ENCODE data around the gene PVALB. TPM values are rescaled to one million over a fixed set of nuclear protein-coding genes. Genes with fewer than 3 reads are reported as not detected.

The PVALB gene
- total RNA-seq, 2 donors from 2014 or later = not detected

DNA sequence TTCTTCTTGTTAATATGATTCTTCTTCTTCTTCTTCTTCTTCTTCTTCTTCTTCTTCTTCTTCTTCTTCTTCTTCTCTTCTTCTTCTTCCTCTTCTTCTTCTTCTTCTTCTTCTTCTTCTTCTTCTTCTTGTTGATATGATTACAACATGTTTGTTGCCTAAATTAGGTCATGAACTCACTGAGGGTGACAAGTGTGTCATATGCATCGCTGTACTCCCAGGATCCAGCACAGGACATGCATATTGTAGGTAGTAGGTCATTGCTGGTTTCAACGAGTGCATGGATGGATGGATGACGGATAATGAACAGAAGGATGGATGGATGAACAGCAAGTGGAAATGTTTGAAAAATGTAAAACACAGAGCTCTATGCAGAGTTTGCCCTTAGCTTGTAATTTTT lies 14.9 kb upstream of the PVALB start:
- Histone ChIP-seq H3K36me3 (no peaks in the 10 kb centered on the region), H3K4me1 (no peaks in the 10 kb centered on the region), H3K27me3 (no peaks in the 10 kb centered on the region), H3K27ac (no peak overlapping the region), H3K4me3 (no peak overlapping the region), H3K9me3 (no peaks in the 10 kb centered on the region)
- DNase-seq (ENCODE audit: low spot score) = no peak
- TF ChIP-seq, protein P1, sequence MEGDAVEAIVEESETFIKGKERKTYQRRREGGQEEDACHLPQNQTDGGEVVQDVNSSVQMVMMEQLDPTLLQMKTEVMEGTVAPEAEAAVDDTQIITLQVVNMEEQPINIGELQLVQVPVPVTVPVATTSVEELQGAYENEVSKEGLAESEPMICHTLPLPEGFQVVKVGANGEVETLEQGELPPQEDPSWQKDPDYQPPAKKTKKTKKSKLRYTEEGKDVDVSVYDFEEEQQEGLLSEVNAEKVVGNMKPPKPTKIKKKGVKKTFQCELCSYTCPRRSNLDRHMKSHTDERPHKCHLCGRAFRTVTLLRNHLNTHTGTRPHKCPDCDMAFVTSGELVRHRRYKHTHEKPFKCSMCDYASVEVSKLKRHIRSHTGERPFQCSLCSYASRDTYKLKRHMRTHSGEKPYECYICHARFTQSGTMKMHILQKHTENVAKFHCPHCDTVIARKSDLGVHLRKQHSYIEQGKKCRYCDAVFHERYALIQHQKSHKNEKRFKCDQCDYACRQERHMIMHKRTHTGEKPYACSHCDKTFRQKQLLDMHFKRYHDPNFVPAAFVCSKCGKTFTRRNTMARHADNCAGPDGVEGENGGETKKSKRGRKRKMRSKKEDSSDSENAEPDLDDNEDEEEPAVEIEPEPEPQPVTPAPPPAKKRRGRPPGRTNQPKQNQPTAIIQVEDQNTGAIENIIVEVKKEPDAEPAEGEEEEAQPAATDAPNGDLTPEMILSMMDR (IDR thresholded peaks at IDR 0.05) = no peak

DNA sequence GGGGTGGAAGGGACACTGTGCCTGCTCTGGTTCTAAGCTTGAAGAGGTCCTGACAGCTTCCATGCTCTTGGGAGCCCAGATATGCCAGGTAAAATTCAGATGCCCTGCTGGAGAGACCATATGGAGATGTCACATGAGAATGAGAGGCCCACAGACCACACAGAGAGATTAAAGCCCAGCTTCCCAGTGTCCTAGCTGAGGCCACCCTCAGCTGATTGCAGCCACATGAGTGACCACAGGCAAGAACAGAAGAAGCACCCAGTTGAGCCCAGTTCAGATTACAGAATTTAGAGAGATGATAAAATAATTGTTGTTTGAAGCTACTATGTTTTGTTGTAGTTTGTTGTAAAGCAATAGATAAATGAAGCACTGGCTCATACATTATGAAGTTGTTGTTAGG lies 14.4 kb upstream of the PVALB start:
- TF ChIP-seq, protein P1 (IDR thresholded peaks at IDR 0.05) = no peak
- H3K27me3 ChIP-seq = no peaks in the 10 kb centered on the region
- no peaks in the 10 kb centered on the region for H3K9me3 ChIP-seq
- H3K27ac ChIP-seq = no peak overlapping the region
- H3K4me3 ChIP-seq = no peak overlapping the region
- H3K4me1 ChIP-seq = no peaks in the 10 kb centered on the region
- DNase-seq (ENCODE audit: low spot score) = no peak
- no peaks in the 10 kb centered on the region for H3K36me3 ChIP-seq

DNA sequence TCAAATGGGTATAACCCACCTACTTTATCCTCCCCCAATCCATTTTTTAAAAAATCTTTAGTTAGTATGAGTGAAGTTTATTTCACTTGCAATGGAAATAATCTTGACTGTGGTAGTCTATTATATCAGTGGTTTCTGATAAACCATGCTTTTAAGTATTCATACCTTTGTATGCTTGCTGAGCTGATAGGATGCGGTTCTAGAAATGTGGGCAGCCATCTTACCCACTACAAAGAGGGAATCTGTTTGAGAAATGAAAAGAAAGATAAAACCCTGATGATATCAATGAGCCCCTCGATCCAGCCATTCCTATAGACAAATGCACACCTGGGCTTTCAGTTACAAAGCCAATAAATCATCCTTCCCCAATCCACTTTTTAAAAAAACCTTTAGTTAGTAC lies 13.8 kb upstream of the PVALB start:
- no peaks in the 10 kb centered on the region for H3K9me3 ChIP-seq
- H3K27me3 ChIP-seq = no peaks in the 10 kb centered on the region
- H3K27ac ChIP-seq = no peak overlapping the region
- no peak overlapping the region for H3K4me3 ChIP-seq
- DNase-seq (ENCODE audit: low spot score) = no peak
- H3K4me1 ChIP-seq = no peaks in the 10 kb centered on the region
- no peaks in the 10 kb centered on the region for H3K36me3 ChIP-seq
- TF ChIP-seq, protein P1 (IDR thresholded peaks at IDR 0.05) = no peak

DNA sequence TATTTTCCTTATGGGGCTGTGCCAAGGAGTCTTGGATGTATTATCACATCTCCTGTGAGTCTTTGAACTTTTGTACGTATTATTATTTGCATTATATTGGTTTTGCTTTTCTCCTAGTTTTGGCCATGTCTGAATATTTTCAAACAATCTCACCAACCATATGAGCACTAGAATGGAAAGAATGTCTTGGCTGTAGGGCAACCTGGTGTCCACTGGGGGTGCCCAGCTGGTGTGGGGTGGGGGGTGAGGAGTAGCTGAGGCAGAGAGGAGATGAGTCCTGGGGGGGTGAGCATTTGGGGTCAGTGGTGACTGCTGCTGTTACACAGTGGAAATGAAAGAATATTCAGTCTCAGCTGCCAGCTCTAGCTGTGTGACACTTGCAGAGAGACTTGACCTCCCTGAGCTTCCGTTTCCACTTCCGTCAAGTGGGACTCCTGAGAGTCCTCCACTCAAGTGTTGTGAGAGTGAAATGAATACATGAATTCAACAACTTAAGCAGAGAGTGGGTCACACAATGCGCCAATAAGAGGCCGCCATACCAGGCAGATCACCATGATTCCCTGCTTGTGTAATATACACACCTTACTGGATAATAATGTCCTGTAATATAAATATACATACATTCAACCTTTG lies 12.7 kb upstream of the PVALB start:
- TF ChIP-seq, protein P1 (IDR thresholded peaks at IDR 0.05) = no peak
- H3K27ac ChIP-seq = no peak overlapping the region
- H3K4me3 ChIP-seq = no peak overlapping the region
- DNase-seq (ENCODE audit: low spot score) = no peak
- H3K9me3 ChIP-seq = no peaks in the 10 kb centered on the region
- H3K4me1 ChIP-seq = no peaks in the 10 kb centered on the region
- H3K27me3 ChIP-seq = no peaks in the 10 kb centered on the region
- no peaks in the 10 kb centered on the region for H3K36me3 ChIP-seq

DNA sequence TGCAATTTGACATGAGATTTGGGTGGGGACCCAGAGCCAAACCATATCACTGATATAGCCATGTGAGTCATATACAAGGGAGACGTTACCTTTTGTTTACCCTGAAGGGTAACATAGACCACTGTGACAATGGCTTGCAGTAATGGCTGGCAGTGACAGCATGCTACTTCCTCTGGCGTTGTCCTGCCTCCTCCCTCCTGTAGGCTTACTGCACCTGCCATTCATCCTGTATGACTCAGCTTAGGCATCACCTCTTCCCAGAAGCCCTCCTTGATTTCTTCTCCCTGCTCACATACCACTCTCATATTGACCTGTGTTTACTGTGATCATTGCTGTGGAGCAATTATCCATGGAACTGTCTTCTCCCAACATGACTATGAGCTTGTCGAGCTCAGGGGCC lies 12.0 kb upstream of the PVALB start:
- Histone ChIP-seq H3K4me1 (no peaks in the 10 kb centered on the region), H3K27me3 (no peaks in the 10 kb centered on the region), H3K4me3 (no peak overlapping the region), H3K36me3 (no peaks in the 10 kb centered on the region), H3K9me3 (no peaks in the 10 kb centered on the region), H3K27ac (no peak overlapping the region)
- DNase-seq (ENCODE audit: low spot score) = no peak
- TF ChIP-seq, protein P1 (IDR thresholded peaks at IDR 0.05) = no peak

DNA sequence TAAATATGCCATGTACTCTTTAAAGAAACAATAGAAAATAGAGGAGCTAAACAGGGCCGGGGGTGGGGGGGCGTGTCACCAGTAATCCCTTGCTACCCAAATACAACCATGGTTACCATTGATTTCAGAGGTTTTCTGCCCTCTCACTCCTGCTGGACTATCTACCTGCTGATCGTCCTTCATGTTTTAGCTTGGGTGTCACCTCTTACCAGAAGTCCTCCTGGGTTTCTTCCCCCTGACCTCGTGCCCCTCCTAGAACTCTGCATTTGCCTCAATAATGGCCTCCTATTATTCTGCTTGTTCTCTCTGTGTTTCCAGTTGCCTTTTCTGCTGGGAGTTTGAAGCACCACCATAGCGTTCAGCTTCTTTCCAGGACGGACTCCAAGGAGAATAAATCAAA lies 9.4 kb upstream of the PVALB start:
- H3K27ac ChIP-seq = no peak overlapping the region
- H3K4me1 ChIP-seq = no peaks in the 10 kb centered on the region
- H3K36me3 ChIP-seq = no peaks in the 10 kb centered on the region
- no peaks in the 10 kb centered on the region for H3K27me3 ChIP-seq
- TF ChIP-seq, protein P1 (IDR thresholded peaks at IDR 0.05) = no peak
- H3K4me3 ChIP-seq = no peak overlapping the region
- DNase-seq (ENCODE audit: low spot score) = no peak
- H3K9me3 ChIP-seq = no peaks in the 10 kb centered on the region
